Activated effector memory CD4-positive, alpha-beta T cell treated with Interleukin-2 at 50 U/mL for 16 hours (primary cell): ENCODE results near the gene CSMD2.

Experiments
- DNase-seq: peaks from one replicate; pipeline ENCODE4 v3.0.0-alpha.2; 2020

Gene CSMD2

GRCh38 chr1:33946836-33947235 lies 218.2 kb downstream of the CSMD2 start:
- DNase-seq, result no peak

GRCh38 chr1:33944846-33945245 lies 220.2 kb downstream of the CSMD2 start:
- no peak for DNase-seq

DNA sequence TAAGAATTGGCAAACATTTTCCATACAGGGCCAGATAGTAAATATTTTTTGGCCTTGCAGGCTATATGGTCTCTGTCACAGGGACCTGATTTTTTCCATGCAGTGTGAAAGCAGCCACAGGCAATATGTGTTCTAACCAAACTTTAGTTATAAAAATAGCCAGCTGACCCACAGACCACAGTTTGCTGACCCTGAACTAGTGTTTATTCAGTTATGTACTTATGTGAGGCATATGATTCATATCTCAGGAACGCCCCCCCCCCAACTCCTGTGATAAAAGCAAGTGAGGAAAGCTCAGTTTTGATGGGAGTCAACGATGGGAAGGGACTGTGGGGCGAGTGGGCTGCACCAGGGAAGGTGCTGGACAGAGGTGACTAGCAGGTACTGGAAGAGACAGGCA lies 221.1 kb downstream of the CSMD2 start:
- no peak for DNase-seq

- DNase-seq, result no peak
Observed at GRCh38 chr1:33932871-33933270, 232.2 kb downstream of the CSMD2 start.

DNA sequence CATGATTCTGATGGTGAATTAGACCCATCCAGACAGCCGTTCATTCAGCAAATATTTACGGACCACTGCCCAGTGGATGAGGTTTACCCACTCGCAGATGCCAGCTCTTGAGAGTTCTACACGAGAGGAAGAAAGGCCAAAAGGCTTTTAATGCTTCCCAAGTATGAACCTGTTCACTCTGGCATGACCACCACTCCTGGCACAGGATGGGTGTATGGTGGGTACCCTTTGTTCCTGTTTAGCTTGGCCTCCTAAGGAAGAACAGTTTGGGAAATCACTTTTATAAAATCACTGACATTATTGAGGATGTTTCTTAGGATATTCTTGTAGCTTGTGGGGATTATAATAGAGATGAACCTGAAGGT lies 233.9 kb downstream of the CSMD2 start:
- no peak for DNase-seq

DNA sequence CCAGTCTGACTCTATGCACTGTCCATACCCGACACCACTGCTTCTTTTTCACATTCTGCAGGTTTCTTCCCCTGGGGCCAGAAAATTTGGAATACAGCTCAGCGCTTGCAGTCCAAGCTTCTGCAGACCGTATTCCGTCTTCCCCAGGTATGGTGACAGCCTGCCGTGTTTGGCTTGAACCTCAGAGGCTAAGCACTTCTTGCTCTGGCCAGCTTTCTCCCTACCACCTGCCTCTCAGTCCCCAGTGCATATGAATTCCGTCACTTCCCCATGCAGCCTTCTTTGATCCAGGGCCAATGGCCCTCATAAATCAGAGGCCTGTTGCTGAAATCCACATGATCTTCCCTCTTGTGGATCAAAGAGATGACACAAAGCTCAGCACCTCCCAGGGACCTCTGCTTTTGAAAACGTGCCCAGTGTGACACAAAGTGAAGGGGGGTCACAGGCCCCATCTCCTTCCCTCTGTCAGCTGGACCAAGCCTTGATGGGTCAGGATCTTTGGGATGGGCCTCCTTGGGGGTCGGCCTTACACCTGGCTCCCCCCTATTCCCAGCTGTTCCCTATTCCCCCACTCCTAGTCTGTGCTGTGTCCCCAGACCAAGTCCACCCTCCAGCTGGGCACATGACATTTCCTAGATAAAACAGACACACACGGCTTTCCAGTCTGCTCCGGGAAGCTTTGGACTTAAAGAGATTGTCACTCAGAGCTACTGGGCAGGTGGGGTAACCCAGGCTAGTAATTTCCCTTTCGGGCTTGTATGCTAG lies 234.5 kb downstream of the CSMD2 start:
- no peak for DNase-seq

DNA sequence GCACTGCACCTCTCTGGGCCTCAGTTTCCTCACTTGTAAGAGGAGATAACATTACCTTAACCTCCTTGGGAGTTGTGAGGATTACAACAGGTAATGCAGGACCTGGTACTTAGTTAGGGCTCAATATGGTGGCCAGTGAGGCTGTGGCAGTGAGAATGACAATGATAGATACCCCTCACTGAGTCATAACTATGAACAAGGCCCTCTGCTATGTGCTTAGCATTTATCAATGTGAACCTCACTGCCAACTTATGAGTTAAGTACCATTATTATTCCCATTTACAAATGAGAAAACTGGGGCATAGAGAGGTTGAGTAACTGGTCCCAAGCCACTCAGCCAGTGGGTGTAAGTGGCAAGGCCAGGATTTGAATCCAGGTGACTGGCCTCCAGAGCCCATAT lies 236.8 kb downstream of the CSMD2 start:
- no peak for DNase-seq

DNA sequence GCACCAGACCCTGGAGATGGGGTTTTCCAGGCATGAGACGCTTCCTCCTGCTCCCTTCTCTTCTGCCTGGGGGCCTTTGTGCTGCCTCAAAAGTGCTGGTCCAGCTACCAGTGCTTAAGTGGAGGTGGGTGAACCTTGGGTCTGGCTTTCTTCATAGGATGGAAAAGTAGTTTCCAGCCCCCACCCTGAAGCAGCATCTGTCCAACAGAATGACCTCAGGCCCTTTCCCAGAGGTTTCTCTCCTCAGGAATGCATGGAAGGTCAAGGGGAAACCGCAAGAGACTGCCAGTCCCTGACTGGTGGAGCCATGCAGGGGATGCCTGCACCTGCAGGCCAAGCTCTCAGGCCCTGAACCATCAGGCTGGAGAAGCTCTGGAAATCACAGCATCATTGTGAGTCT lies 237.3 kb downstream of the CSMD2 start:
- DNase-seq, result no peak

- no peak for DNase-seq
Observed at GRCh38 chr1:33925586-33925985, 239.4 kb downstream of the CSMD2 start.

DNA sequence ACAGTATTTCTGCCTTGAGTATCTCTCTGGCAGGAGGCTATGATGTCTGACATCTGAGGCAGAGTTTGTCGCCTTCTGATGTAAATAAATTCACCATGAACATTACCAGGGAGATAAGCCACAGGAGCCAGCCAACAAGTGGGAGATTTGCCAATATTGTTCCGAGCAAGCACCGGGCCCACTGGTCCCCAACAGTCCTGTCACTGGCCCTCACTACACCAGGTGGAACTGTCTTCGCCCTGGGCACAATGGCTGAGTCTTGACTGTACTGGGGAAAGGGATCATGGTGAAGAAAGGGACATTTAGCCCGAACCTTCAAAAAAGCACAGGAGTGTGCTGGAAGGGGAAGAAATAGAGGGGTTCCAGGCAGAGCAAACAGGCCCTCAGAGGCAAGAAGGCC lies 243.7 kb downstream of the CSMD2 start:
- no peak for DNase-seq

GRCh38 chr1:33918368-33918767 lies 246.7 kb downstream of the CSMD2 start:
- DNase-seq, result no peak

- DNase-seq, result no peak
Observed at GRCh38 chr1:33916786-33917185, 248.2 kb downstream of the CSMD2 start.

DNA sequence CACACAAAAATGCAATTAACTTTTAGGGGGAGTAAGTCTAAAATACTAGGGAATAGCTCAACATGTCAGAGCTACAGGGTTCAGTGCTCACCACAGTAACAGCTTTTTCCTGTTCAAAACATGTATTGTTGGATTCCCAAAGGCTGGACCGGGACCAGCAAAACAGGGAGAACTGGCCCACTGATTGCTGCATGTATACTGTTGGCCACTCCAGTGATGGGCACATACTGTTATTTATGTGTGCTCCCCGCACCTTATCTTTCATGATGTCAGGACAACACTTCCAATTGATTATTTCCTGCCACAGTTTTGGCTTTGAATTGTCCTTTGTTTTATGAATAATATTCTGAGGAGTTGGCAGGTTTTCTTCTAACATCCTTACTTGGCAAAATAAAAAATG lies 250.5 kb downstream of the CSMD2 start:
- DNase-seq, result no peak

GRCh38 chr1:33908324-33908956 lies 256.6 kb downstream of the CSMD2 start:
- DNase-seq, result no peak

- no peak for DNase-seq
Observed at GRCh38 chr1:33906156-33906555, 258.9 kb downstream of the CSMD2 start.

DNA sequence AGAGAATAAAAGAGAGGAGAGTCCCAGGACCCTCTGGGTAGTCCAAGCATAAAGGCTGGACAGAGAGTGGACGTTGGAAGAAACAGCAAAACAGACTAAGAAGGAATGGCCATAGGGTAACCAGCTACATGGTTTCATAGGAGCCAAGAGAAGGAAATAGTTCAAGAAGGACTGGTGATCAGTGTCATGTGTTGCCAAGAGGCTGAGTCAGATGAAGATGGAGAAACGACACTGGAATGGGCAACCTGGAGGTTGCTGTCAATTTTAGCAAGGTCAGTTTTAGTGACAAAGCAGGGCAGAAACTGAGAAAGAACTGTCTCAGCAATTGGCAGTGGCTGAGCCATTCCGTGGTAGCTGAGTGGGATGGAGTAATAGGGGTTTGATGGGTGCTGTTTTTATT lies 259.8 kb downstream of the CSMD2 start:
- no peak for DNase-seq

- DNase-seq, result no peak
Observed at GRCh38 chr1:33903210-33903589, 261.8 kb downstream of the CSMD2 start.

DNA sequence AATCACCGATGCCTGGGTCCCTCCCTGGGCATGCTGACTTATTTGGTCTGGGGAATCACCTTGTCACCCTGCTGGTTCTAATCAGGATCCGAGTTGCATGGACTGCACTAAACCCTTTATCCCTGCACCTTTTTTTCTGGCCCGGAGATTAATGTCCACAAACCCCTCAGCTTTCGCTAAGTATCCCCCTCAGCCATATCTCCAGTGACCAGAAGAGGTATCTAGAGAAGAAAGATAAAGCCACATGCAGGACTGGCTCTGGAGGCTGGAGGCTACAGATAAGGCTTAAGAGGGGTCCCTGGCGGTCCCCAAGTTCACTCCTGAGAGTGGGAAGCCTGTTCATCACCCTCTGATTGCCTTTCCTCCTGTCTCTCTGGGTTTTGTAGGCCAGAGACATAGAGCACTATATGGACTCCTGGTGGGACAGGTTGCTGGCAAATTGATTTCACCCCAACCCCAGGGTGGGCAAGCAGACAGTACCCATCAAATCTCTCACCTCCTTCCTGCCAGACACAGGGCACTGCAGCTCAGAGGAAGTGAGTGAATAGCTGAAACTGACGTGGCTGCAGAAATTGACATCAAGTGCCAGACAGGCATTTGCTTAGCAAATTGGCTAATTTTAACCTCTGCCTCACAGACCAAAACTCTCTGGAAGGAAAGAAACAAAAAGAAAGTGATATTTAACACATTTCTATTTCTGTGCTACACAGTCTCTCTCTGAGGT lies 262.4 kb downstream of the CSMD2 start:
- DNase-seq, result no peak

- DNase-seq, result no peak
Observed at GRCh38 chr1:33899746-33900145, 265.3 kb downstream of the CSMD2 start.

DNA sequence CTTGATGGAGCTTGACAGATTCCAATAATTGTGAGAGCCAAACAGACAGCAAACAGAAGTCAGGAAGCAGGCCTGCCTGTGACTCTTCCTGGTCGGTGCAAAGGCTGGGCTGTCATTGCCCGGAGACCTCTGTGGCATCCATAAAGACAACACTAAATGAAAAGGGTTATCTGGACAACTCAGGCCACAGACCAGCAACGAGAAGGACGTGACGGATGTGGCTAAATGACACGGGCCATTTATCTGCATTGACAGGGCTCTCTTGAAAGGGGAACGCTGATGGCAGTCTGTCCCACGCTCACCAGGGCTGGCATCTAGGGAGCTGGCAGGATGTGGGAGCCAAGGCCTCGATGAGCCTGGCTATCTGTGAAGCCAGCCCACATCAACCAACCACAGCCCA lies 266.1 kb downstream of the CSMD2 start:
- DNase-seq, result no peak

GRCh38 chr1:33898406-33898805 lies 266.6 kb downstream of the CSMD2 start:
- no peak for DNase-seq

DNA sequence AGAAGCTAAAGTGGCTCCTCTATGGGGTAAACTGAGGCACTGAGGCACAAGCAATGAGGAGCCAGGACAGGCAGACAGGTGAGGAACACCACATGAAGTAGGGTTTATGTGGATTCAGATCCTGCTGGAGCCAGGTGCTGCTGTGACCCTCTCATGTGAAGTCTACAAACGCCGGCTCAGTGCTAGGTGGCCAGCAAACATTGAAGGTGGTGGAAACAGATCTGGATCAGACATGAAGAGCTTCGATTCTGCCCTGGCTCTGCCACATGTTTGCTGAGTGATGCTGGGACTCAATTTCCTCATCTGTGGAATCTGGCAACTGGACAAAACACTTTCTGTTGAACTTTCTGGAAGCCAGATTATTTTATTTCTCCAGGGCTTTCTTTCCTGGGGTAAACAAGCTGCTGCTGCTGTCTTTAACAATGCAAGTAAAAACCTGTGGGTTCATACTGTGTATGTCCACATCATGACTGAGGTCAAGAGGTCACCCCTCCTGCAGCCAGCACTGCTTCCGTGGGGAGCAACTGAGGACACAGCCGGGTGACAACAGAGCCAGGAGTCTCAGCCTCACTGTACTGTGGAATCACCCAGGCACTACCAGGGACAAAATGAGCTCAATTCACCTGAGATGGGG lies 267.8 kb downstream of the CSMD2 start:
- no peak for DNase-seq

- DNase-seq, result no peak
Observed at GRCh38 chr1:33895976-33896375, 269.1 kb downstream of the CSMD2 start.

GRCh38 chr1:33895396-33895795 lies 269.6 kb downstream of the CSMD2 start:
- DNase-seq, result no peak
